Hepatocyte (in vitro differentiated cells): Measurements from ENCODE around the gene FCHO2. TPM values are rescaled to one million over a fixed set of nuclear protein-coding genes. Genes with fewer than 3 reads are reported as not detected.
A peak's percentile ranks its signal among the peaks of the same experiment; 100 is the strongest.

Source experiments
- DNase-seq: peaks from one replicate; pipeline ENCODE4 v3.0.0-alpha.2; 2016; ENCODE audit warnings: low spot score
- H2AFZ ChIP-seq: fragments of 200-600 bp; sonication (generic); 2 replicates; pipeline ENCODE4 v1.6.0; 2016; ENCODE audit warnings: antibody characterized with exemption, mild to moderate bottlenecking
- H3K27ac ChIP-seq: fragments of 200-600 bp; sonication (generic); 2 replicates; pipeline ENCODE4 v1.5.1; 2016; ENCODE audit warnings: mild to moderate bottlenecking
- H3K27me3 ChIP-seq: fragments of 200-600 bp; sonication (generic); 2 replicates; pipeline ENCODE4 v1.6.1; 2016
- H3K36me3 ChIP-seq: fragments of 200-600 bp; sonication (generic); replicated peaks from 2 replicates; pipeline ENCODE4 v1.5.1; 2016; ENCODE audit warnings: low read depth; ENCODE audit not compliant: insufficient read depth
- H3K4me1 ChIP-seq: fragments of 200-600 bp; sonication (generic); 2 replicates; pipeline ENCODE4 v1.5.1; 2016; ENCODE audit warnings: mild to moderate bottlenecking, moderate library complexity; ENCODE audit not compliant: insufficient read depth
- H3K4me2 ChIP-seq: fragments of 200-600 bp; sonication (generic); 2 replicates; pipeline ENCODE4 v1.6.0; 2016
- H3K4me3 ChIP-seq: fragments of 200-600 bp; sonication (generic); 2 replicates; pipeline ENCODE4 v1.5.1; 2016; ENCODE audit warnings: mild to moderate bottlenecking
- H3K79me2 ChIP-seq: fragments of 200-600 bp; sonication (generic); 2 replicates; pipeline ENCODE4 v1.6.0; 2017; ENCODE audit warnings: mild to moderate bottlenecking
- H3K9me2 ChIP-seq: fragments of 200-600 bp; sonication (generic); replicated peaks from 2 replicates; pipeline ENCODE4 v1.6.0; 2017; ENCODE audit warnings: mild to moderate bottlenecking; ENCODE audit not compliant: insufficient read depth
- H3K9me3 ChIP-seq: fragments of 200-600 bp; sonication (generic); 2 replicates; pipeline ENCODE4 v1.5.1; 2016; ENCODE audit warnings: low read depth, mild to moderate bottlenecking
- H4K20me1 ChIP-seq: fragments of 200-600 bp; sonication (generic); 2 replicates; pipeline ENCODE4 v1.6.0; 2016; ENCODE audit warnings: mild to moderate bottlenecking; ENCODE audit not compliant: insufficient read depth, poor library complexity, severe bottlenecking
- EZH2 ChIP-seq: fragments of 200-600 bp; sonication (generic); IDR thresholded peaks from 2 replicates; pipeline ENCODE4 v1.6.1; 2016; ENCODE audit warnings: antibody characterized with exemption, mild to moderate bottlenecking, borderline replicate concordance
- EZH2phosphoT487 ChIP-seq: fragments of 200-600 bp; sonication (generic); IDR thresholded peaks from one replicate; pipeline ENCODE4 v1.6.1; 2018; ENCODE audit warnings: antibody characterized with exemption, mild to moderate bottlenecking, low read depth, moderate library complexity; ENCODE audit not compliant: unreplicated experiment, severe bottlenecking
- WGBS: methylation state at CpG from one replicate; pipeline ENCODE4 v1.1.6; 2016; ENCODE audit warnings: low lambda C conversion rate; ENCODE audit errors: missing lambda C conversion rate; 5-methylcytosine and 5-hydroxymethylcytosine counted together
- polyA plus RNA-seq: library from polyadenylated mRNA; unstranded; fragments of >200 nt; fragmentation: Nextera tagmentation; extraction: Ambion mirVana; gene quantifications from 2 replicates; pipeline ENCODE4 v1.2.1, GENCODE V29; 2016
- total RNA-seq: library from RNA; depleted of rRNA; stranded (reverse); fragments of >200 nt; gene quantifications from 2 replicates; pipeline ENCODE4 v1.2.3, GENCODE V29; 2014
- TF ChIP-seq, protein P1 (sequence below): fragments of 200-600 bp; sonication (generic); IDR thresholded peaks from 2 replicates; pipeline ENCODE4 v1.5.1; 2016; ENCODE audit warnings: antibody characterized with exemption, mild to moderate bottlenecking; ENCODE audit not compliant: poor library complexity

Gene FCHO2
- total and polyA plus RNA-seq, 2 experiments from 2014 or later, result 6.3 to 17.1 TPM

DNA sequence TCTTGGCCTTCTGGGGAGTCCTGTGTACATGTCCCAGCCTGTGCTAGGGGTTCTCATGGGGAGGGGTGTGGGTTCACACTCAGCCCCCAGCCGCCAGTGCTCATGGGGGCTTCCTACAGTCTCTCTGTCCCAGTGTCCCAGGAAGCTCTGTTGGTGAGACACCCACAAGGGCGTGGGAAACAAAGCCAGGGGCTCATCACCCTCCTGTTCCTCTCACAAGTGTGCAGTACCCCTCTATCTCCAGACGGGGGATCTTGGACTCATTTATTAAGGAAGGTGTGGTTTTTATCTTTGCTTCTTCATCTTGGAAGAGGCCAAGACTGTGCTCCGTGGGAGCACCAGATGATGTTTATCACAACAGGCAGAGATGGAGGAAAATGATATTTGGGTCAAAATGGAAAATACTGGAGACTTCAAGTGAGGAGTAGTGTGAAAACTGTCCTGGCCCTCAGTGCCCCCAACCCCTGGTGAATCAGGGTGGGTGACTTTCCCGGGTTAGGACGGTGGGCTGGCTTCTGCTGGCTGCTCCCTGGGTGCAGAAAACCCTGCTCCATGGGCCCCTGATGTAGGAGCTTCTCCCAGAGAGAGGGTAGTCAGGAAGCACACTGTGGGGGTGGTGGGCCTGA is 179.7 kb downstream of the FCHO2 start:
- no peak for TF ChIP-seq EZH2
- TF ChIP-seq, protein P1, sequence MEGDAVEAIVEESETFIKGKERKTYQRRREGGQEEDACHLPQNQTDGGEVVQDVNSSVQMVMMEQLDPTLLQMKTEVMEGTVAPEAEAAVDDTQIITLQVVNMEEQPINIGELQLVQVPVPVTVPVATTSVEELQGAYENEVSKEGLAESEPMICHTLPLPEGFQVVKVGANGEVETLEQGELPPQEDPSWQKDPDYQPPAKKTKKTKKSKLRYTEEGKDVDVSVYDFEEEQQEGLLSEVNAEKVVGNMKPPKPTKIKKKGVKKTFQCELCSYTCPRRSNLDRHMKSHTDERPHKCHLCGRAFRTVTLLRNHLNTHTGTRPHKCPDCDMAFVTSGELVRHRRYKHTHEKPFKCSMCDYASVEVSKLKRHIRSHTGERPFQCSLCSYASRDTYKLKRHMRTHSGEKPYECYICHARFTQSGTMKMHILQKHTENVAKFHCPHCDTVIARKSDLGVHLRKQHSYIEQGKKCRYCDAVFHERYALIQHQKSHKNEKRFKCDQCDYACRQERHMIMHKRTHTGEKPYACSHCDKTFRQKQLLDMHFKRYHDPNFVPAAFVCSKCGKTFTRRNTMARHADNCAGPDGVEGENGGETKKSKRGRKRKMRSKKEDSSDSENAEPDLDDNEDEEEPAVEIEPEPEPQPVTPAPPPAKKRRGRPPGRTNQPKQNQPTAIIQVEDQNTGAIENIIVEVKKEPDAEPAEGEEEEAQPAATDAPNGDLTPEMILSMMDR, result peak; percentile 20
- Histone ChIP-seq H3K27me3 (no peaks in the 10 kb centered on the region), H3K36me3 (no peaks in the 10 kb centered on the region), H3K9me3 (no peaks in the 10 kb centered on the region), H3K4me2 (no peak overlapping the region), H2AFZ (no peak overlapping the region), H3K27ac (no peak overlapping the region), H3K4me3 (no peak overlapping the region), H4K20me1 (no peaks in the 10 kb centered on the region), H3K9me2 (no peaks in the 10 kb centered on the region), H3K4me1 (no peaks in the 10 kb centered on the region), H3K79me2 (no peaks in the 10 kb centered on the region)
- WGBS, result 74% methylated on average over 6 of the region's 6 CpGs
- DNase-seq, result peak; percentile 18

DNA sequence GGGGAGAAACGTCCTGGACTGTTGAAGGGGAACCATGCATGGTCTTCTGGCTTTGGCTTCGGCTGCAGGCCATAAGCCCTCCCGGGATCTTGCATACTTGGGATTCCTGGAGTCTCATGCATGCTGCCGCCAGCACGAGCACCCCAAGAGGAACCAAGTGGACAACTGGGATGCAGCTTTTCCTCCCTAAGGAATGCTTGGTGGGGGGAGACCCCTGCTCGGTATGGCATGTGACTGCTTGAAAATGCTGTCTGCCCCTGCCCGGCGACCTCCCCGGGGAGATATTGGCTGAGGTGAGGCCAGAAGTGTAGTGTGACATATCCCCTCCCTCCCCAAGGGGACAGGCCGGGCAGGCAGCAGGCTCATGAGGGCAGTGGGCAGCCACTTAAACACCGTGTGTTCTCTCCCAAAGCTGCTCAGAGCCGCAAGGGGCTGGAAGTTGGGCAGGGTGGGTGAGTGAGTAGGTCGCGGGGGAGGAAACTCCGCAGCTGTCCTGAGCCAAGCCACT is 180.3 kb downstream of the FCHO2 start:
- WGBS, result 63% methylated on average over 15 of the region's 15 CpGs
- Histone ChIP-seq H4K20me1 (no peaks in the 10 kb centered on the region), H3K4me1 (no peaks in the 10 kb centered on the region), H3K9me3 (no peaks in the 10 kb centered on the region), H3K36me3 (no peaks in the 10 kb centered on the region), H2AFZ (no peak overlapping the region), H3K9me2 (no peaks in the 10 kb centered on the region), H3K79me2 (no peaks in the 10 kb centered on the region), H3K27me3 (no peaks in the 10 kb centered on the region), H3K4me3 (no peak overlapping the region), H3K27ac (no peak overlapping the region), H3K4me2 (no peak overlapping the region)
- DNase-seq, result no peak
- TF ChIP-seq EZH2phosphoT487 (no peak), EZH2 (no peak)
- TF ChIP-seq, protein P1, result no peak

DNA sequence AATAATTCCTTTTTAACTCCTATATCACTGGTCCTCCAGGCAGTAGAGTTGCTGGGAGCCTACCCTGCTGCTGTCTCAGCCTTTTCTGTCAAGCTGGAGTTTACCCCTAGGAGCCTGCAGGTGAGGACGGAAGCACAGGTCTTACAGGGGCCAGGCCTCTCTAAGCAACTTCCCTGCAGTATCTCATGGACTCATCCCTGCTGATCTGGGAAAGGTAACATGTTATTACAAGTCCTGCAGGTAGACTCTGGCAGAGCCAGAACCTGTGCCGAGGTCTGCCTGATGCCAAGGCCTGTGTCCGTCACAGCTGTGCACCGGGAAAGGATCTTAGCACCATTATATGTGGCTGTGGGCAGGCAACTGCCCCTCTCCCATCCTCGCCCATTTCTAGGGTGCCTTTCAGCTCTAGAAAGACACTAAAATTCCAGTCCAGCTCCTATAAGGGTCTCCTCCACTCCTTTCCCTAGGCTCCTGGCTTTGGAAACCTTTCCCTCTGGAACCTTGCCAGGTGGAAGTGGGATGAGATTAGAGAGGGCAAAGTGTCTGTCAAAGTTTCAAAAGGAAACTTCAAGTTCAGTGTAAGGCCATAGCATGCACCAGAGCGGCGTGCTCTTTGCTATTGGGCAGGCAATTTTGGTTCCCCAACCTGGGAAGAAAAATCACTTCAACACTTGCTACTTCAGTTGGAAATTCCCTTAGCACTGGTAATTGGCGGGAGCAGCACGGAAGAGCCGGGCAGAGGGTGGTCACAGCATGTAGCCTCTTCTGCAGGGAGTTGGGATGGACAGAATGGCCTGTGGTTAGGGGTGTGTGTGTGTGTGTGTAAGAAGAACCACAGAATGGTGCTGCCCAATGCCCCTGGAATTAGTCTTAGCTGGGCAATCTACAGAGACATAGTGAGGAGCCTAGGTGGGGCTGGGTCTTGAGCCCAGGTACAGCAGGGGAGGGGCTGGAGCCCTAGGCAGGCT is 182.0 kb downstream of the FCHO2 start:
- H3K4me2 ChIP-seq, result no peak overlapping the region
- TF ChIP-seq, protein P1, result no peak
- no peak for TF ChIP-seq EZH2phosphoT487
- no peak for TF ChIP-seq EZH2
- no peak overlapping the region for H2AFZ ChIP-seq
- no peak for DNase-seq
- H4K20me1 ChIP-seq, result no peaks in the 10 kb centered on the region
- WGBS, result 89% methylated on average over 10 of the region's 10 CpGs
- no peak overlapping the region for H3K4me3 ChIP-seq
- no peaks in the 10 kb centered on the region for H3K4me1 ChIP-seq
- no peaks in the 10 kb centered on the region for H3K36me3 ChIP-seq
- H3K27me3 ChIP-seq, result no peaks in the 10 kb centered on the region
- H3K79me2 ChIP-seq, result no peaks in the 10 kb centered on the region
- H3K9me2 ChIP-seq, result no peaks in the 10 kb centered on the region
- no peaks in the 10 kb centered on the region for H3K9me3 ChIP-seq
- H3K27ac ChIP-seq, result no peak overlapping the region
